Neural progenitor cell (in vitro differentiated cells): ENCODE data around the gene MINDY4.

ENCODE experiments used
- EZH2 ChIP-seq: fragments of 200-600 bp; sonication (generic); IDR thresholded peaks from 2 replicates; pipeline ENCODE4 v1.6.1; 2017; ENCODE audit warnings: antibody characterized with exemption, mild to moderate bottlenecking, moderate library complexity
- EZH2phosphoT487 ChIP-seq: fragments of 200-600 bp; sonication (generic); IDR thresholded peaks from 2 replicates; pipeline ENCODE4 v1.6.1; 2017; ENCODE audit warnings: antibody characterized with exemption
- TF ChIP-seq, protein P1 (sequence below): fragments of 200-600 bp; sonication (generic); IDR thresholded peaks from 2 replicates; pipeline ENCODE4 v1.5.1; 2017; ENCODE audit warnings: antibody characterized with exemption, mild to moderate bottlenecking

DNA sequence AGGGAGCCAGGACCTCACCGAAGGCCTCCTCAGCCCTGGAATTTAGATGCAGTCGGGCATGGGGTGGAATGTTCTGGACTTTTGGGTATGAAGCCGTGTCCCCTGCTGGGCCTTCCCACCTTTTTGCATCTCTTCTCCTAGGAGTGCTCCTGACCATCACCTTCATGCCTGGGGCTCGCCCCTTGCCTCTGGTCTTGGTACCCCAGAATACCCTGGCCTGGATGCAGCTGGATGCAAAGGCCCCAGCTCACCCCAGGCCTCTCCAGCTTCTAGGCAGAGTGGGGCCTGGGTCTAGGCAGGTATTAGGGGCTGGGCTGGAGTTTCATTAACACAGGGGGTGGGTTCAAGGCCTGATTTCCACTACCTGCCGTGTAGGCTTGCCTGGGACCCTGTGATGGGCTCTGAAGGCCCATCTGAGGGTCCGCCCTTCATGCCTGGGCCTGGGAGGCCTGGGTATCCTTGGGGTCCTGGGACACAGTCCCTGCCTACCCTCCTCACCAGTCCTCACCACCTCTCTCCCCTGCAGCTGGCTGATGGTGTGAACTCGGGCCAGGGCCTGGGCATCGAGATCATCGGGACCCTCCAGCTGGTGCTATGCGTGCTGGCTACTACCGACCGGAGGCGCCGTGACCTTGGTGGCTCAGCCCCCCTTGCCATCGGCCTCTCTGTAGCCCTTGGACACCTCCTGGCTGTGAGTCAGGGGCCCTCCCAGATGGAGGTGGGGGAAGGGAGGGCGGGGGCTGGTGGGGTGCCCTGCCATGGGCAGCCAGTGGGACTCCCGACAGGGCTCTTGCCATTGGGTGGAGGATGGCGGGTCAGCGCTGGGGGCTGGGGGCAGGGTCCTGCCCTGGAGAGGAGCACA lies 150.6 kb downstream of the MINDY4 start:
- TF ChIP-seq EZH2 = no peak
- TF ChIP-seq, protein P1, sequence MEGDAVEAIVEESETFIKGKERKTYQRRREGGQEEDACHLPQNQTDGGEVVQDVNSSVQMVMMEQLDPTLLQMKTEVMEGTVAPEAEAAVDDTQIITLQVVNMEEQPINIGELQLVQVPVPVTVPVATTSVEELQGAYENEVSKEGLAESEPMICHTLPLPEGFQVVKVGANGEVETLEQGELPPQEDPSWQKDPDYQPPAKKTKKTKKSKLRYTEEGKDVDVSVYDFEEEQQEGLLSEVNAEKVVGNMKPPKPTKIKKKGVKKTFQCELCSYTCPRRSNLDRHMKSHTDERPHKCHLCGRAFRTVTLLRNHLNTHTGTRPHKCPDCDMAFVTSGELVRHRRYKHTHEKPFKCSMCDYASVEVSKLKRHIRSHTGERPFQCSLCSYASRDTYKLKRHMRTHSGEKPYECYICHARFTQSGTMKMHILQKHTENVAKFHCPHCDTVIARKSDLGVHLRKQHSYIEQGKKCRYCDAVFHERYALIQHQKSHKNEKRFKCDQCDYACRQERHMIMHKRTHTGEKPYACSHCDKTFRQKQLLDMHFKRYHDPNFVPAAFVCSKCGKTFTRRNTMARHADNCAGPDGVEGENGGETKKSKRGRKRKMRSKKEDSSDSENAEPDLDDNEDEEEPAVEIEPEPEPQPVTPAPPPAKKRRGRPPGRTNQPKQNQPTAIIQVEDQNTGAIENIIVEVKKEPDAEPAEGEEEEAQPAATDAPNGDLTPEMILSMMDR = no peak
- TF ChIP-seq EZH2phosphoT487 = no peak
